22Rv1 (cell line): ENCODE data around the gene DSC1.
A peak's percentile ranks its signal among the peaks of the same experiment; 100 is the strongest.

Experiments used
- H3K27ac ChIP-seq: fragments of 450-650 bp; 2 replicates; pipeline ENCODE4 v1.5.1; 2017
- ZFX ChIP-seq: fragments of 450-650 bp; IDR thresholded peaks from 2 replicates; pipeline ENCODE4 v1.6.1; 2017; ENCODE audit warnings: antibody characterized with exemption, borderline replicate concordance
- TF ChIP-seq, protein P1 (sequence below): fragments of 450-650 bp; IDR thresholded peaks from 2 replicates; pipeline ENCODE4 v1.5.1; 2017; ENCODE audit warnings: mild to moderate bottlenecking

Gene DSC1

DNA sequence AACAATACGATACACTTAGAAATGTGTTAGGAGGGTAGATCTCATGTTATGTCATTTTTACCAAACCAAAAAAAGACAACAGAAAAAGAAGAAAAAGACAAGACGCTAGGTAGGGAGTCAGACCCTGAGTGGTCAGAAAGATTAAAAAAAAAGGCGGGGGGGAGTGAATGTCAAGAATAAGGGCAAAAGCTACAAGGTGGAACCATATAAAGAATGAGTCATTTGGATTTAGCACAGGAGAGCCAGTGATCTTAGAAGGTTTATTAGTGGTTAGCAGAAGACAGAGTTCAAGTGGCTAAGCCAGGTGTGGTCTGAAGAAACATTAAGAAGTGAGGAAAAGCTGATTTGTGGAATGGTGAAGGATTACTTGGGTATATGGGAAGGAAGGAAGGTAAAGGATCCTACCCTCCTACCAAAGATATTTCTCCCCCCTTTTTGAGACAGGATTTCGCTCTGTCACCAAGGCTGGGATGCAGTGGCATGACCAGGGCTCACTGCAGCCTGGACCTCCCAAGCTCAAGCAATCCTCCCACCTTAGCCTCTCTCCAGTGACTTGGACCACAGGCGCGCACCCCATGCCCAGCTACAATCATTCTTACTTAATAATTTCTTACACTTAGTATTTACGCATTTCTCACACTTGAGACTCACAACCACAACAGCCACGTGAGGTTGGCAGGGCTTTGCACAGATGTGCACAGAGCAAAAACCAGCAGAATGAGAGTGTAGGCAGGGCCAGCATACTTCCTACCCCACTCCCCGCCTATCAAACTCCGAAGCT lies 63.0 kb downstream of the DSC1 start:
- TF ChIP-seq ZFX = no peak
- TF ChIP-seq, protein P1, sequence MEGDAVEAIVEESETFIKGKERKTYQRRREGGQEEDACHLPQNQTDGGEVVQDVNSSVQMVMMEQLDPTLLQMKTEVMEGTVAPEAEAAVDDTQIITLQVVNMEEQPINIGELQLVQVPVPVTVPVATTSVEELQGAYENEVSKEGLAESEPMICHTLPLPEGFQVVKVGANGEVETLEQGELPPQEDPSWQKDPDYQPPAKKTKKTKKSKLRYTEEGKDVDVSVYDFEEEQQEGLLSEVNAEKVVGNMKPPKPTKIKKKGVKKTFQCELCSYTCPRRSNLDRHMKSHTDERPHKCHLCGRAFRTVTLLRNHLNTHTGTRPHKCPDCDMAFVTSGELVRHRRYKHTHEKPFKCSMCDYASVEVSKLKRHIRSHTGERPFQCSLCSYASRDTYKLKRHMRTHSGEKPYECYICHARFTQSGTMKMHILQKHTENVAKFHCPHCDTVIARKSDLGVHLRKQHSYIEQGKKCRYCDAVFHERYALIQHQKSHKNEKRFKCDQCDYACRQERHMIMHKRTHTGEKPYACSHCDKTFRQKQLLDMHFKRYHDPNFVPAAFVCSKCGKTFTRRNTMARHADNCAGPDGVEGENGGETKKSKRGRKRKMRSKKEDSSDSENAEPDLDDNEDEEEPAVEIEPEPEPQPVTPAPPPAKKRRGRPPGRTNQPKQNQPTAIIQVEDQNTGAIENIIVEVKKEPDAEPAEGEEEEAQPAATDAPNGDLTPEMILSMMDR = no peak
- H3K27ac ChIP-seq = peak overlapping the region; percentile 48

DNA sequence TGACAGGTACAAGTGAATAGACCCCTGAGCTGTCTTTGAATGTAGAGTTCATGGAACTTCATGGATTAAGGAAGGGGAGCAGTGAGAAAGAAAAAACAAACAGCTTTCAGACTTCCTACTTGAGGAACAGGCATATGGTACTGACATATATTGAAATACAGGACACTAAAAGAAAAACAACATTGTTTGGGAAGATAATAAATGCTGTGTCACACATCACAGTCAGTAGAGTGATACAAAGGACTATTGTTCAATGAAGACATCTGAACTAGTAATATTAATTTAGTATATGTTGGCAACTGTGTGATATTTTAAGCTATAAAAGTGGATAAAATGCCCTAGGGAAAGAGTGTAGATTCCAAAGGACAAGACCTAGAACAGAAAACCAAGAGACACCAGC lies 63.8 kb downstream of the DSC1 start:
- peak overlapping the region; percentile 48 for H3K27ac ChIP-seq
- TF ChIP-seq ZFX = no peak
- TF ChIP-seq, protein P1 = no peak

DNA sequence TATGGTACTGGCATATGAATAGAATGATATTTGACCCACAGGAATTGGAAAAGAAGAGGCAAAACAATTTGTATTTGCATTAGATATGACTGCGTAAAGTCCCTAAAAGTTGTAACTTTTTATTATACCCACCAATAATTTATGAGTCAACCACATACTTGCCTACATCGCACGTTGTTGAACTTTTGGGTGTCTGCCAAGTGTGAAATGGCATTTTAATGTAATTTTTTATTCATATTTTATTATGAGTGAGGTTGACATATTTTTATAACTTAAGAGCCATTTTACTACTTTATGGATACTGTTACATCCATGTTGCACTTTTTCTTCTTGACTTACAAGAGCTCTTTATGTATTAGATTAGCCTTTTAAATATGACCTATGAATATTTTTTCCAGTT lies 65.0 kb downstream of the DSC1 start:
- TF ChIP-seq, protein P1 = no peak
- TF ChIP-seq ZFX = no peak
- no peak overlapping the region for H3K27ac ChIP-seq

DNA sequence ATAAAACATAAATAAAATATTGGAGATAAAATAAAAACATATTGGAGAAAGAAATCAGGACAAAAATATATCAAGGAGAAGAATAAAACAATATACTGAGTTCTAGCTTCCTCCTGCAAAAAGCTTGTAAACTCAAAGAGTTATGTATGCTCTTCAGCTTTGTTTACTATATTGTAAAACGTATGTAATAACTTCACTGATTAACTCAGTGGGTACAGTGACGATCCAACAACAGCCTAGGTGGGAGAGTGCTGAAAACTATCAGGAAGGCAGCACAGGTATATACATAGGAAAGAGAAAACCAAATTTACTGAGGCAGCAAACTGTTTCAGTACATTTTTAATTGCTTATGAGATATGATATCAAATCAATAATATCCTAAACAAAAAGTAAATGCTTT lies 68.8 kb downstream of the DSC1 start:
- TF ChIP-seq, protein P1 = no peak
- no peak for TF ChIP-seq ZFX
- no peak overlapping the region for H3K27ac ChIP-seq

DNA sequence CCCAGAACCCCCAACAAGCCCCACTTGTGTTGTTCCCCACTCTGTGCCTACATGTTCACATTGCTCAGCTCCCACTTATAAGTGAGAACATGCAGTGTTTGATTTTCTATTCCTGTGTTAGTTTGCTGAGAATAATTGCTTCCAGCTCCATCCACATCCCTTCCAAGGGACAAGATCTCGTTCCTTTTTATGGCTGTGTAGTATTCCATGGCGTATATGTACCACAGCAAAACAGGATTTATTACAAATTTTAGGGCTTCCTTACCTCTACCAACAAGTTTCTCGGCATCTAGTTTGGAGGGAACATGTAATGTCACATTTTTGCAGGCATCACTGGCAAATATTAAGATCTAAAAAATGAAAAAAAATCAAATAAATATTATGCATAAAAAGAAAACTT lies 69.4 kb downstream of the DSC1 start:
- TF ChIP-seq ZFX = no peak
- TF ChIP-seq, protein P1 = no peak
- H3K27ac ChIP-seq = no peak overlapping the region

DNA sequence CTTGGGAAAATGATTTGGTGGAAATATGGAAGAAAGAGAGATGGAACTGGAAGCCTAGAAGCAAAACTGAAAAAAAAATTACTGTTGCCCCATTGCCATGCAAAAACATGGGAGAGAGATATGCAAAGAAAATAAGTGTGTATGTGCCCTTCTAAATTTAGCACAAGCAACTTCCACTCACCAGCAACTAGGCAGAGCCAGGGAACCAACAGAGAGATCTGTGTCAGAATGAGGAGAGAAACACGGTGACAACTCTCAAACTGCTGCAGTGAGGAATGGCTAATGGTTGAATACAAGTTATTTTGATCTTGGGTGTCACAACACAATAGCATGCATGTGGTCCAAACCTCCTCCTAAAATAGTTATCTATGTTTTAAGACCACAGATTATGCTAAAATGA lies 71.3 kb downstream of the DSC1 start:
- TF ChIP-seq ZFX = no peak
- TF ChIP-seq, protein P1 = no peak
- H3K27ac ChIP-seq = no peak overlapping the region

DNA sequence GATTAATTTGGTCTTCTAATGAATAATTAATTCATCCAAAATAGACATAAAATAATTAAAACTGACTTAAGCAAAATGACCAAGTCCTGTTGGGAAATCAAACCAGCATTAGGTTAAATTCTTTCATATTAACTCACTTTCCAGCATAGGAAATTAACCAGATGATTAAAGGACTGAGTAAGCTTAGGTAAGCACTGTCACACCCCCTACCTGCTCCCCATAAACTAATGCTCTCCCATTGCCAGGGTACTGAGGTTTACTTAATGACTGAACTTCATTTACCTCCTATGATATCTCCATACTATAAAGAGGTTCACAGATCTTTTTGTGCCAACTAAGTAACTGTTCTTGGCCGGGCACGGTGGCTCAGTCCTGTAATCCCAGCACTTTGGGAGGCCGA lies 74.1 kb downstream of the DSC1 start:
- no peak for TF ChIP-seq ZFX
- TF ChIP-seq, protein P1 = no peak
- no peak overlapping the region for H3K27ac ChIP-seq
